SK-N-SH treated with all-trans-retinoic acid at 6 μM for 48 hours (cell line): ENCODE data around the gene LRFN2.

Experiments used
- BACH2 ChIP-seq: fragments of 250-450 bp; sonication (Bioruptor Pico); IDR thresholded peaks from 2 replicates; pipeline ENCODE4 v1.9.0; 2021; ENCODE audit warnings: mild to moderate bottlenecking, borderline replicate concordance
- CSDC2 ChIP-seq: fragments of 250-450 bp; sonication (Bioruptor Pico); IDR thresholded peaks from 2 replicates; pipeline ENCODE4 v1.5.0; 2020; ENCODE audit warnings: mild to moderate bottlenecking, moderate library complexity
- GLIS3 ChIP-seq: fragments of 250-450 bp; sonication (Bioruptor Pico); IDR thresholded peaks from 2 replicates; pipeline ENCODE4 v1.5.0; 2020; ENCODE audit warnings: mild to moderate bottlenecking, moderate library complexity
- ISL1 ChIP-seq: fragments of 250-450 bp; sonication (Bioruptor Pico); IDR thresholded peaks from 2 replicates; pipeline ENCODE4 v2.1.2; 2022; ENCODE audit warnings: mild to moderate bottlenecking, moderate library complexity
- RARB ChIP-seq: fragments of 250-450 bp; sonication (Bioruptor Pico); IDR thresholded peaks from 2 replicates; pipeline ENCODE4 v1.8.0; 2021; ENCODE audit warnings: mild to moderate bottlenecking, moderate library complexity
- SNAI2 ChIP-seq: fragments of 250-450 bp; sonication (Bioruptor Pico); IDR thresholded peaks from 2 replicates; pipeline ENCODE4 v1.5.0; 2020; ENCODE audit warnings: mild to moderate bottlenecking, moderate library complexity
- TCF4 ChIP-seq: fragments of 250-450 bp; sonication (Bioruptor Pico); IDR thresholded peaks from 2 replicates; pipeline ENCODE4 v1.8.0; 2021; ENCODE audit warnings: mild to moderate bottlenecking, moderate library complexity, borderline replicate concordance
- ZC3H10 ChIP-seq: fragments of 250-450 bp; sonication (Bioruptor Pico); IDR thresholded peaks from 2 replicates; pipeline ENCODE4 v1.5.1; 2021; ENCODE audit warnings: mild to moderate bottlenecking, moderate library complexity
- ZFP3 ChIP-seq: fragments of 250-450 bp; sonication (Bioruptor Pico); IDR thresholded peaks from 2 replicates; pipeline ENCODE4 v1.5.0; 2020; ENCODE audit warnings: mild to moderate bottlenecking, moderate library complexity
- ZNF565 ChIP-seq: fragments of 450-650 bp; formaldehyde crosslinking; conservative IDR thresholded peaks from 2 replicates; pipeline ENCODE4 v1.5.0; 2020; ENCODE audit warnings: low read depth, mild to moderate bottlenecking, moderate library complexity
- ZNF70 ChIP-seq: fragments of 450-650 bp; formaldehyde crosslinking; IDR thresholded peaks from 2 replicates; pipeline ENCODE4 v1.5.0; 2020; ENCODE audit warnings: mild to moderate bottlenecking, moderate library complexity
- ZNF8 ChIP-seq: fragments of 450-650 bp; formaldehyde crosslinking; IDR thresholded peaks from 2 replicates; pipeline ENCODE4 v1.5.0; 2020; ENCODE audit warnings: mild to moderate bottlenecking, moderate library complexity
- TF ChIP-seq, protein P1 (sequence below): fragments of 250-450 bp; sonication (Bioruptor Pico); IDR thresholded peaks from 2 replicates; pipeline ENCODE4 v1.5.0; 2020; ENCODE audit warnings: mild to moderate bottlenecking, moderate library complexity
- TF ChIP-seq, protein P2 (sequence below): fragments of 250-450 bp; sonication (Bioruptor Pico); IDR thresholded peaks from 2 replicates; pipeline ENCODE4 v1.5.1; 2020; ENCODE audit warnings: low read depth, mild to moderate bottlenecking, moderate library complexity

GRCh38 chr6:40358473-40359460 lies 228.4 kb downstream of the LRFN2 start:
- no peak for TF ChIP-seq GLIS3 (CRISPR knock-in tag)
- TF ChIP-seq TCF4 (CRISPR knock-in tag): no peak
- no peak for TF ChIP-seq BACH2
- no peak for TF ChIP-seq CSDC2 (CRISPR knock-in tag)
- TF ChIP-seq ZC3H10: no peak
- TF ChIP-seq, protein P1, sequence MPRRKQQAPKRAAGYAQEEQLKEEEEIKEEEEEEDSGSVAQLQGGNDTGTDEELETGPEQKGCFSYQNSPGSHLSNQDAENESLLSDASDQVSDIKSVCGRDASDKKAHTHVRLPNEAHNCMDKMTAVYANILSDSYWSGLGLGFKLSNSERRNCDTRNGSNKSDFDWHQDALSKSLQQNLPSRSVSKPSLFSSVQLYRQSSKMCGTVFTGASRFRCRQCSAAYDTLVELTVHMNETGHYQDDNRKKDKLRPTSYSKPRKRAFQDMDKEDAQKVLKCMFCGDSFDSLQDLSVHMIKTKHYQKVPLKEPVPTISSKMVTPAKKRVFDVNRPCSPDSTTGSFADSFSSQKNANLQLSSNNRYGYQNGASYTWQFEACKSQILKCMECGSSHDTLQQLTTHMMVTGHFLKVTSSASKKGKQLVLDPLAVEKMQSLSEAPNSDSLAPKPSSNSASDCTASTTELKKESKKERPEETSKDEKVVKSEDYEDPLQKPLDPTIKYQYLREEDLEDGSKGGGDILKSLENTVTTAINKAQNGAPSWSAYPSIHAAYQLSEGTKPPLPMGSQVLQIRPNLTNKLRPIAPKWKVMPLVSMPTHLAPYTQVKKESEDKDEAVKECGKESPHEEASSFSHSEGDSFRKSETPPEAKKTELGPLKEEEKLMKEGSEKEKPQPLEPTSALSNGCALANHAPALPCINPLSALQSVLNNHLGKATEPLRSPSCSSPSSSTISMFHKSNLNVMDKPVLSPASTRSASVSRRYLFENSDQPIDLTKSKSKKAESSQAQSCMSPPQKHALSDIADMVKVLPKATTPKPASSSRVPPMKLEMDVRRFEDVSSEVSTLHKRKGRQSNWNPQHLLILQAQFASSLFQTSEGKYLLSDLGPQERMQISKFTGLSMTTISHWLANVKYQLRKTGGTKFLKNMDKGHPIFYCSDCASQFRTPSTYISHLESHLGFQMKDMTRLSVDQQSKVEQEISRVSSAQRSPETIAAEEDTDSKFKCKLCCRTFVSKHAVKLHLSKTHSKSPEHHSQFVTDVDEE (CRISPR knock-in tag): no peak
- TF ChIP-seq SNAI2 (CRISPR knock-in tag): no peak
- no peak for TF ChIP-seq ZNF70 (CRISPR knock-in tag)
- TF ChIP-seq ISL1 (CRISPR knock-in tag): no peak
- TF ChIP-seq, protein P2, sequence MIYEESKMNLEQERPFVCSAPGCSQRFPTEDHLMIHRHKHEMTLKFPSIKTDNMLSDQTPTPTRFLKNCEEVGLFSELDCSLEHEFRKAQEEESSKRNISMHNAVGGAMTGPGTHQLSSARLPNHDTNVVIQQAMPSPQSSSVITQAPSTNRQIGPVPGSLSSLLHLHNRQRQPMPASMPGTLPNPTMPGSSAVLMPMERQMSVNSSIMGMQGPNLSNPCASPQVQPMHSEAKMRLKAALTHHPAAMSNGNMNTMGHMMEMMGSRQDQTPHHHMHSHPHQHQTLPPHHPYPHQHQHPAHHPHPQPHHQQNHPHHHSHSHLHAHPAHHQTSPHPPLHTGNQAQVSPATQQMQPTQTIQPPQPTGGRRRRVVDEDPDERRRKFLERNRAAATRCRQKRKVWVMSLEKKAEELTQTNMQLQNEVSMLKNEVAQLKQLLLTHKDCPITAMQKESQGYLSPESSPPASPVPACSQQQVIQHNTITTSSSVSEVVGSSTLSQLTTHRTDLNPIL (CRISPR knock-in tag): no peak
- no peak for TF ChIP-seq ZNF8
- no peak for TF ChIP-seq ZNF565 (CRISPR knock-in tag)
- TF ChIP-seq RARB (CRISPR knock-in tag): no peak
- no peak for TF ChIP-seq ZFP3 (CRISPR knock-in tag)
